HCT116 (cell line): ENCODE measurements around the gene ARHGEF17.

Source experiments
- ATF3 ChIP-seq: IDR thresholded peaks from 2 replicates; pipeline ENCODE4 v1.6.1; 2012
- CTCF ChIP-seq, 3 experiments: fragments of 200-600 bp in 1 of 3; sonication (generic) in 1 of 3; IDR thresholded peaks in 2 of 3; conservative IDR thresholded peaks in 1 of 3; 2 replicates each; pipeline ENCODE4 v1.5.1; 2012 to 2017; ENCODE audit warnings: low read depth in 2 of 3, low read length in 2 of 3, antibody characterized with exemption in 1 of 3, borderline replicate concordance in 1 of 3, control low read depth in 1 of 3, mild to moderate bottlenecking in 1 of 3, mixed read lengths in 1 of 3, mixed run types in 1 of 3, moderate library complexity in 1 of 3; ENCODE audit not compliant: insufficient read depth in 1 of 3
- EZH2phosphoT487 ChIP-seq: fragments of 200-600 bp; IDR thresholded peaks from 2 replicates; pipeline ENCODE4 v1.6.1; 2018; ENCODE audit warnings: antibody characterized with exemption, borderline replicate concordance
- MAX ChIP-seq: IDR thresholded peaks from 2 replicates; pipeline ENCODE4 v1.6.1; 2012
- POLR2A ChIP-seq: IDR thresholded peaks from 2 replicates; pipeline ENCODE4 v1.7.0; 2011; ENCODE audit warnings: borderline replicate concordance; ENCODE audit not compliant: insufficient read depth, insufficient read length; ENCODE audit errors: extremely low read depth
- POLR2AphosphoS5 ChIP-seq: IDR thresholded peaks from 2 replicates; pipeline ENCODE4 v1.6.1; 2011; ENCODE audit warnings: mild to moderate bottlenecking, low read depth, low read length, moderate library complexity
- RAD21 ChIP-seq: IDR thresholded peaks from 2 replicates; pipeline ENCODE4 v1.6.1; 2012; ENCODE audit warnings: low read depth, mild to moderate bottlenecking
- SIN3A ChIP-seq: IDR thresholded peaks from 2 replicates; pipeline ENCODE4 v1.6.1; 2012; ENCODE audit warnings: low read depth
- ZBTB33 ChIP-seq: IDR thresholded peaks from 2 replicates; pipeline ENCODE4 v1.6.1; 2011; ENCODE audit warnings: mild to moderate bottlenecking, low read length, moderate library complexity; ENCODE audit not compliant: insufficient replicate concordance; ENCODE audit errors: extremely low read depth
- ZNF274 ChIP-seq: fragments of 200-500 bp; sonication (Bioruptor generic); IDR thresholded peaks from 2 replicates; pipeline ENCODE4 v1.6.1; 2014; ENCODE audit warnings: mild to moderate bottlenecking, low read depth, low read length, inconsistent platforms

GRCh38 chr11:73318501-73319011, 10.5 kb downstream of the ARHGEF17 start:
- TF ChIP-seq SIN3A (no peak), POLR2A (no peak), CTCF (IDR thresholded peaks at IDR 0.05 in 2 of 3, conservative IDR thresholded peaks at IDR 0.05 in 1 of 3; ENCODE audit: borderline replicate concordance in 1 of 3, insufficient read depth in 1 of 3, low read depth in 2 of 3, low read length in 2 of 3) (no peak), MAX (no peak), POLR2AphosphoS5 (no peak), EZH2phosphoT487 (no peak), ZBTB33 (no peak), ATF3 (no peak), RAD21 (no peak), ZNF274 (no peak)
